Endothelial cell of umbilical vein (primary cell): ENCODE results near the gene PSMB2. TPM values are rescaled to one million over a fixed set of nuclear protein-coding genes. Genes with fewer than 3 reads are reported as not detected.

ENCODE experiments used
- BruUV-seq: library from RNA; stranded (reverse); fragments of 400-500 nt; replicated peaks from 2 replicates; lab custom pipeline; 2021; lab: Mats Ljungman, UMichigan
- CTCF ChIA-PET: fragments of 300-600, 350-600 bp; sonication (Branson Sonifier 250); formaldehyde crosslinking; loops from one replicate; lab custom pipeline; 2021; ENCODE audit warnings: antibody characterized with exemption, inconsistent platforms; lab: Charles Lee
- POLR2A ChIA-PET: fragments of 300-600, 350-600 bp; sonication (Branson Sonifier 250); formaldehyde crosslinking; loops from one replicate; lab custom pipeline; 2021; ENCODE audit warnings: antibody characterized with exemption, inconsistent platforms; lab: Charles Lee
- DNase-seq: peaks from one replicate; pipeline ENCODE4 v3.0.0-alpha.2; 2011; ENCODE audit warnings: low read depth, low spot score
- FAIRE-seq: peaks from 2 replicates; lab custom pipeline; 2011; peaks lifted over from hg19 to GRCh38; lab: Jason Lieb, UNC
- H2AFZ ChIP-seq: 2 replicates; pipeline ENCODE4 v1.6.0; 2012; ENCODE audit warnings: low read depth, low read length, control low read depth, inconsistent platforms
- H3K27ac ChIP-seq: 2 replicates; pipeline ENCODE4 v1.5.1; 2011; ENCODE audit warnings: low read depth, mild to moderate bottlenecking, control low read depth, low read length, moderate library complexity; ENCODE audit not compliant: insufficient read depth
- H3K27me3 ChIP-seq, 2 experiments: 2 replicates each; pipeline versions ENCODE4 v1.6.0 to v1.6.1; 2011; ENCODE audit warnings: low read length in 2 of 2, mixed read lengths in 1 of 2; ENCODE audit not compliant: control insufficient read depth in 2 of 2, insufficient read depth in 2 of 2
- H3K36me3 ChIP-seq, 2 experiments: 2 replicates in 1 of 2; 3 replicates in 1 of 2; pipeline ENCODE4 v1.5.1; 2011; ENCODE audit warnings: low read length in 2 of 2, mild to moderate bottlenecking in 1 of 2, moderate library complexity in 1 of 2; ENCODE audit not compliant: control insufficient read depth in 2 of 2, insufficient read depth in 2 of 2; ENCODE audit errors: extremely low read depth in 1 of 2
- H3K4me1 ChIP-seq: 3 replicates; pipeline ENCODE4 v1.5.1; 2011; ENCODE audit warnings: mild to moderate bottlenecking, low read length; ENCODE audit not compliant: control insufficient read depth, insufficient read depth; ENCODE audit errors: extremely low read depth
- H3K4me2 ChIP-seq: 2 replicates; pipeline ENCODE4 v1.6.1; 2011; ENCODE audit warnings: low read length, control low read depth, mixed read lengths; ENCODE audit not compliant: insufficient read depth
- H3K4me3 ChIP-seq, 3 experiments: fragments of 200-600 bp in 1 of 3; sonication (generic), shearing (Covaris generic) in 1 of 3; replicated peaks in 1 of 3; 2 replicates each; pipeline ENCODE4 v1.5.1; 2011 to 2016; ENCODE audit warnings: control low read depth in 3 of 3, low read length in 3 of 3, mild to moderate bottlenecking in 2 of 3, inconsistent platforms in 1 of 3, low read depth in 1 of 3, moderate library complexity in 1 of 3; ENCODE audit not compliant: insufficient read depth in 1 of 3
- H3K79me2 ChIP-seq: 2 replicates; pipeline ENCODE4 v1.6.0; 2012; ENCODE audit warnings: low read length, inconsistent platforms; ENCODE audit not compliant: control insufficient read depth, insufficient read depth
- H3K9ac ChIP-seq: replicated peaks from 2 replicates; pipeline ENCODE3; 2011; ENCODE audit warnings: low read length, control low read depth; ENCODE audit not compliant: insufficient read depth; ENCODE audit errors: extremely low read depth
- H3K9me1 ChIP-seq: replicated peaks from 3 replicates; pipeline ENCODE4 v1.6.0; 2011; ENCODE audit warnings: mild to moderate bottlenecking, low read length; ENCODE audit not compliant: control insufficient read depth, insufficient read depth; ENCODE audit errors: extremely low read depth
- H3K9me3 ChIP-seq: replicated peaks from 2 replicates; pipeline ENCODE4 v1.5.1; 2012; ENCODE audit warnings: low read length, inconsistent platforms; ENCODE audit not compliant: control insufficient read depth, insufficient read depth
- H4K20me1 ChIP-seq: replicated peaks from 2 replicates; pipeline ENCODE3; 2011; ENCODE audit warnings: mild to moderate bottlenecking, low read length; ENCODE audit not compliant: control insufficient read depth, insufficient read depth; ENCODE audit errors: extremely low read depth
- EZH2 ChIP-seq: IDR thresholded peaks from 2 replicates; pipeline ENCODE4 v1.6.1; 2012; ENCODE audit warnings: borderline replicate concordance, low read depth, mild to moderate bottlenecking, moderate library complexity, low read length, inconsistent platforms; ENCODE audit not compliant: severe bottlenecking
- FOS ChIP-seq: IDR thresholded peaks from 2 replicates; pipeline ENCODE4 v1.6.1; 2011; ENCODE audit warnings: mild to moderate bottlenecking, low read length, moderate library complexity, borderline replicate concordance; ENCODE audit not compliant: insufficient read depth
- GATA2 ChIP-seq: IDR thresholded peaks from 2 replicates; pipeline ENCODE4 v1.7.0; 2011; ENCODE audit warnings: low read depth, mild to moderate bottlenecking, moderate library complexity, mixed read lengths, low read length; ENCODE audit not compliant: insufficient read length, insufficient read depth
- JUN ChIP-seq: IDR thresholded peaks from 2 replicates; pipeline ENCODE4 v1.6.1; 2011; ENCODE audit warnings: borderline replicate concordance, low read depth; ENCODE audit not compliant: insufficient read length, insufficient read depth
- MAX ChIP-seq: IDR thresholded peaks from 2 replicates; pipeline ENCODE4 v1.6.1; 2011; ENCODE audit not compliant: insufficient read depth, insufficient read length
- MYC ChIP-seq: IDR thresholded peaks from one replicate; pipeline ENCODE4 v1.6.1; 2011; ENCODE audit warnings: mild to moderate bottlenecking, low read depth, low read length
- POLR2A ChIP-seq: IDR thresholded peaks from 2 replicates; pipeline ENCODE4 v1.6.1; 2012; ENCODE audit warnings: low read depth, mild to moderate bottlenecking, control low read depth, low read length
- POLR2AphosphoS5 ChIP-seq: IDR thresholded peaks from 2 replicates; pipeline ENCODE4 v1.6.1; 2012; ENCODE audit warnings: low read depth, mild to moderate bottlenecking, control low read depth, low read length, moderate library complexity; ENCODE audit not compliant: insufficient read depth
- dilution Hi-C: fragments of 300-500 bp; cut with MboI; formaldehyde crosslinking; loops from one replicate; pipeline ENCODE4 v1.15.0; 2019; ENCODE audit warnings: low sequenced_read_pairs; ENCODE audit not compliant: extremely low pct_ligation_motif_present
- intact Hi-C: fragments of 100-400 bp; cut with micrococcal nuclease; formaldehyde crosslinking; loops from one replicate; pipeline ENCODE4 v1.10.0; 2022
- polyA plus RNA-seq, 4 experiments: library from polyadenylated mRNA; depleted of rRNA in 3 of 4; stranded (reverse) in 3 of 4; unstranded in 1 of 4; fragments of >200 nt; gene quantifications; 2 replicates each; pipeline versions ENCODE4 v1.2.1 to v1.2.3, GENCODE V29; 2011 to 2012; ENCODE audit warnings: missing spikeins in 1 of 4
- total RNA-seq: library from RNA; stranded (reverse); gene quantifications from 2 replicates; pipeline ENCODE4 v1.2.3, GENCODE V29; 2021
- TF ChIP-seq, protein P1 (sequence below), 2 donors: IDR thresholded peaks; 1 replicate in 1 of 2; 2 replicates in 1 of 2; pipeline ENCODE4 v1.5.1; 2011; ENCODE audit warnings: low read length in 2 of 2, mild to moderate bottlenecking in 2 of 2, moderate library complexity in 2 of 2, control low read depth in 1 of 2, inconsistent platforms in 1 of 2, low read depth in 1 of 2; ENCODE audit not compliant: insufficient read depth in 1 of 2; ENCODE audit errors: extremely low read depth in 1 of 2

PSMB2 gene
- total and polyA plus RNA-seq, 2 donors (not counting 3 experiments of a cell fraction or from before 2014, with no cell fraction given), result 93.6 to 118 TPM

DNA sequence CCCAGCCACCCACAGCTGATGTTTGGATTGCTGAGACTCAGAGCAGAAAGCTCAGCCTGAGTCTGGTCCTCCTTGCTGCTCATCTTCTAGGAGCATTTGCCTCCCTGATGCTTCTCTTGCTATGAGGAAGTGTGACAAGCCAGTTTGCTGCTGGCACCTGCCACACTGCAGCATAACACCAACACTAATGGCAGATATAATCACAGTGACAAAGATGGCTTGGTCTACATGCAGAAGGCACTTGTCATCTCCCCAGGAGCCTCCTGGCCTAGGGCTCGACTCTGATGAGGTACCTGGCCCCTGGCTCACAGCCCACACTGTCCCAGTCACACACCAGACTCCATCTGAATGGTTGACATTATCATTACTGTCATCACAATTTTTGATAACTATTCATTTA, 13.9 kb upstream of the PSMB2 start:
- no peak overlapping the region for H3K4me2 ChIP-seq
- H2AFZ ChIP-seq, result no peak overlapping the region
- dilution Hi-C loops (no loop called here), intact Hi-C loops (no loop called here)
- no peak overlapping the region for H3K27ac ChIP-seq
- H3K9ac ChIP-seq, result no peak overlapping the region
- ChIA-PET CTCF (interaction anchor here (1.0 kb wide), 1 partner anchor 60 kb away, joined by 3 read pairs; no protein-coding TSS in a partner anchor), POLR2A (no interaction called here)
- TF ChIP-seq MAX (no peak), FOS (no peak), EZH2 (no peak), MYC (no peak), POLR2A (no peak), GATA2 (no peak), JUN (no peak), POLR2AphosphoS5 (no peak)
- TF ChIP-seq, protein P1, sequence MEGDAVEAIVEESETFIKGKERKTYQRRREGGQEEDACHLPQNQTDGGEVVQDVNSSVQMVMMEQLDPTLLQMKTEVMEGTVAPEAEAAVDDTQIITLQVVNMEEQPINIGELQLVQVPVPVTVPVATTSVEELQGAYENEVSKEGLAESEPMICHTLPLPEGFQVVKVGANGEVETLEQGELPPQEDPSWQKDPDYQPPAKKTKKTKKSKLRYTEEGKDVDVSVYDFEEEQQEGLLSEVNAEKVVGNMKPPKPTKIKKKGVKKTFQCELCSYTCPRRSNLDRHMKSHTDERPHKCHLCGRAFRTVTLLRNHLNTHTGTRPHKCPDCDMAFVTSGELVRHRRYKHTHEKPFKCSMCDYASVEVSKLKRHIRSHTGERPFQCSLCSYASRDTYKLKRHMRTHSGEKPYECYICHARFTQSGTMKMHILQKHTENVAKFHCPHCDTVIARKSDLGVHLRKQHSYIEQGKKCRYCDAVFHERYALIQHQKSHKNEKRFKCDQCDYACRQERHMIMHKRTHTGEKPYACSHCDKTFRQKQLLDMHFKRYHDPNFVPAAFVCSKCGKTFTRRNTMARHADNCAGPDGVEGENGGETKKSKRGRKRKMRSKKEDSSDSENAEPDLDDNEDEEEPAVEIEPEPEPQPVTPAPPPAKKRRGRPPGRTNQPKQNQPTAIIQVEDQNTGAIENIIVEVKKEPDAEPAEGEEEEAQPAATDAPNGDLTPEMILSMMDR (IDR thresholded peaks at IDR 0.05; ENCODE audit: extremely low read depth in 1 of 2, insufficient read depth in 1 of 2, low read depth in 1 of 2, low read length in 2 of 2), result no peak
- no peaks in the 10 kb centered on the region for H3K79me2 ChIP-seq
- no peak overlapping the region for H3K4me3 ChIP-seq
- H3K9me1 ChIP-seq, result no peaks in the 10 kb centered on the region
- no peaks in the 10 kb centered on the region for H3K36me3 ChIP-seq
- no peaks in the 10 kb centered on the region for H4K20me1 ChIP-seq
- DNase-seq, result no peak
- H3K9me3 ChIP-seq, result no peaks in the 10 kb centered on the region
- peaks cover 16 to 26% of the 10 kb centered on the region in 2 experiments for H3K27me3 ChIP-seq
- H3K4me1 ChIP-seq, result no peaks in the 10 kb centered on the region
- no peak for FAIRE-seq
- BruUV-seq, result no TSS peak
